Nephron (organoid): ENCODE data around the gene ABR.

Experiments
- H3K27ac Mint-ChIP-seq, 3 experiments: 2 replicates each; pipeline ENCODE4 v1.8.0; 2020; ENCODE audit warnings: mixed read lengths in 3 of 3, mild to moderate bottlenecking in 2 of 3, moderate library complexity in 1 of 3
- H3K27me3 Mint-ChIP-seq: 2 replicates; pipeline ENCODE4 v1.8.0; 2021; ENCODE audit warnings: low read depth, mild to moderate bottlenecking, moderate library complexity, mixed read lengths
- H3K36me3 Mint-ChIP-seq: 2 replicates; pipeline ENCODE4 v1.8.0; 2020; ENCODE audit warnings: low read depth, mixed read lengths
- H3K4me1 Mint-ChIP-seq: 2 replicates; pipeline ENCODE4 v1.8.0; 2020; ENCODE audit warnings: mixed read lengths
- H3K4me3 Mint-ChIP-seq, 3 experiments: 2 replicates each; pipeline ENCODE4 v1.8.0; 2020; ENCODE audit warnings: mild to moderate bottlenecking in 3 of 3, mixed read lengths in 3 of 3, moderate library complexity in 2 of 3
- H3K9me3 Mint-ChIP-seq: 2 replicates; pipeline ENCODE4 v1.8.0; 2020; ENCODE audit warnings: mixed read lengths
- TF ChIP-seq, protein P1 (sequence below), 3 experiments: fragments of 200-600 bp; sonication (generic); IDR thresholded peaks; one replicate each; pipeline ENCODE4 v1.5.0; 2021; ENCODE audit warnings: antibody characterized with exemption in 3 of 3; ENCODE audit not compliant: unreplicated experiment in 3 of 3

ABR gene

DNA sequence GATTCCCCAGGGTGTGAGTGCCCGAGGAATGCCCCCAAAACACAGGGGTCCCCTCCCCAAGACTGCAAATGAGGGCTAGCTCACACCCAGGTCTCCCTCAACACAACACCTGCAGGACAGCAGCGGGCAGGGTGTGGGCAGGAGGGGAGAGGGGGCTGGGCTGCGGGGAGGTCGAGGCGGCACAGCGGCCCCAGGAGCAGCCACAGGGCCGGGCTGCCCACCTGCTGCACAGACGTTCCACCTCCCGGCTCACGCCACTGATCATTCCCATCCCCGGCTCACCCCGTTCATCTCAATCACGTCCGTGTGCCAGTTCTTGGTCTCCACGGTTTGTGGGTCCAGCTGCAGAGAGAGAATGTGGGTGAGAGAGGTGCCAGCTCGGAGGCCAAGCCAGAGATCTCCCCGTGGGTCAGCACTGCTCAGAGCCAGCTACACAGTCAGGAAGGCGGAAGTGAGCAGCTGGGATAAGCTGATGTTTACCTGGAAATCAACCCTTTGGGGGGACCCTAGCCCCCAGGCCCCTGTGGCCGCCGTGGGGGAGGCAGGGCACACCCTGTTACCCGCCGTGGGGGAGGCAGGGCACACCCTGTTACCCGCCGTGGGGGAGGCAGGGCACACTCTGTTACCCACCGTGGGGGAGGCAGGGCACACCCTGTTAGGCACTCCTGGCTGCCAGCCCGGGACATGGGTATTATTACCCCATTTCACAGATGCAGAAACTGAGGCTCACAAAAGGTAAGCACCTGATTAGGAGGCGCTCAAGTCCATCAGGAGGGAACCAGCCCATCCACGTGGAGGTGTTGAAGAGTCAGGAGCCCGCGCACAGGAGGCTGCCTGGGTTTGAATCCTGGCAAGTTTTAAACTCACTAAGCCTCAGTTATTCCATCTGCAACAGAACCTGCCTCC is 166.7 kb downstream of the ABR start:
- TF ChIP-seq, protein P1, sequence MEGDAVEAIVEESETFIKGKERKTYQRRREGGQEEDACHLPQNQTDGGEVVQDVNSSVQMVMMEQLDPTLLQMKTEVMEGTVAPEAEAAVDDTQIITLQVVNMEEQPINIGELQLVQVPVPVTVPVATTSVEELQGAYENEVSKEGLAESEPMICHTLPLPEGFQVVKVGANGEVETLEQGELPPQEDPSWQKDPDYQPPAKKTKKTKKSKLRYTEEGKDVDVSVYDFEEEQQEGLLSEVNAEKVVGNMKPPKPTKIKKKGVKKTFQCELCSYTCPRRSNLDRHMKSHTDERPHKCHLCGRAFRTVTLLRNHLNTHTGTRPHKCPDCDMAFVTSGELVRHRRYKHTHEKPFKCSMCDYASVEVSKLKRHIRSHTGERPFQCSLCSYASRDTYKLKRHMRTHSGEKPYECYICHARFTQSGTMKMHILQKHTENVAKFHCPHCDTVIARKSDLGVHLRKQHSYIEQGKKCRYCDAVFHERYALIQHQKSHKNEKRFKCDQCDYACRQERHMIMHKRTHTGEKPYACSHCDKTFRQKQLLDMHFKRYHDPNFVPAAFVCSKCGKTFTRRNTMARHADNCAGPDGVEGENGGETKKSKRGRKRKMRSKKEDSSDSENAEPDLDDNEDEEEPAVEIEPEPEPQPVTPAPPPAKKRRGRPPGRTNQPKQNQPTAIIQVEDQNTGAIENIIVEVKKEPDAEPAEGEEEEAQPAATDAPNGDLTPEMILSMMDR (IDR thresholded peaks at IDR 0.05; ENCODE audit: unreplicated experiment in 3 of 3), result no peak
- H3K36me3 Mint-ChIP-seq, result peaks cover 1% of the 10 kb centered on the region
- H3K9me3 Mint-ChIP-seq, result no peaks in the 10 kb centered on the region
- no peak overlapping the region for H3K4me3 Mint-ChIP-seq
- H3K27ac Mint-ChIP-seq, result no peak overlapping the region
- H3K4me1 Mint-ChIP-seq, result no peaks in the 10 kb centered on the region
- no peaks in the 10 kb centered on the region for H3K27me3 Mint-ChIP-seq

GRCh38 chr17:1011760-1012735 is 167.7 kb downstream of the ABR start:
- Mint-ChIP-seq H3K27me3 (no peaks in the 10 kb centered on the region), H3K36me3 (peaks cover 4% of the 10 kb centered on the region), H3K27ac (no peak overlapping the region), H3K4me1 (no peaks in the 10 kb centered on the region), H3K4me3 (no peak overlapping the region), H3K9me3 (no peaks in the 10 kb centered on the region)
- TF ChIP-seq, protein P1 (IDR thresholded peaks at IDR 0.05; ENCODE audit: unreplicated experiment in 3 of 3), result no peak

GRCh38 chr17:1011138-1011537 is 168.6 kb downstream of the ABR start:
- no peaks in the 10 kb centered on the region for H3K4me1 Mint-ChIP-seq
- no peaks in the 10 kb centered on the region for H3K9me3 Mint-ChIP-seq
- TF ChIP-seq, protein P1 (IDR thresholded peaks at IDR 0.05; ENCODE audit: unreplicated experiment in 3 of 3), result no peak
- H3K4me3 Mint-ChIP-seq, result no peak overlapping the region
- H3K27me3 Mint-ChIP-seq, result no peaks in the 10 kb centered on the region
- H3K36me3 Mint-ChIP-seq, result peaks cover 4% of the 10 kb centered on the region
- no peak overlapping the region for H3K27ac Mint-ChIP-seq

DNA sequence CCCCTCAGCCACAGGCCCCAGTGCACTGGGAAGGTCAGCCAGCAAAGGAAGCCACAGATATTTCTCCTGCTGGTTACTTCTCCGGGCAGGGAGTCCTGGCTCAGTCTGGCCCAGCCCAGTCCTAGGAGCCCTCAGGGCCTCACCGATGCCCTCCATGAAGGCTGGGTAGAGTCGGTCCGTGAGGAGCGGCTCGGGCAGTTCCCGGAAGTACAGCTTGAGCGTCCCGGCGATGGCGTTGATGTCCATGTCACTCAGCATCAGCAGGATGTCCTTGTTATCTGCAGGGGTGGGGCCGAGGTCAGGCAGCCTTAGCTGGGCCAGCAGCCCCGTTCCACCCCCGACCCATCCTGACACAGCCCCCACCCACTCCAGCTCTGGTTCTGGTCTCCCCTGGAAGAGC is 169.2 kb downstream of the ABR start:
- H3K4me1 Mint-ChIP-seq, result peaks cover 3% of the 10 kb centered on the region
- peaks cover 7% of the 10 kb centered on the region for H3K36me3 Mint-ChIP-seq
- H3K9me3 Mint-ChIP-seq, result no peaks in the 10 kb centered on the region
- H3K4me3 Mint-ChIP-seq, result no peak overlapping the region
- TF ChIP-seq, protein P1 (IDR thresholded peaks at IDR 0.05; ENCODE audit: unreplicated experiment in 3 of 3), result no peak
- H3K27ac Mint-ChIP-seq, result no peak overlapping the region
- H3K27me3 Mint-ChIP-seq, result no peaks in the 10 kb centered on the region

- Mint-ChIP-seq H3K9me3 (no peaks in the 10 kb centered on the region), H3K36me3 (peaks cover 12% of the 10 kb centered on the region), H3K4me1 (peaks cover 8% of the 10 kb centered on the region), H3K27me3 (no peaks in the 10 kb centered on the region), H3K4me3 (no peak overlapping the region), H3K27ac (no peak overlapping the region)
- TF ChIP-seq, protein P1 (IDR thresholded peaks at IDR 0.05; ENCODE audit: unreplicated experiment in 3 of 3), result no peak
Measured at GRCh38 chr17:1010086-1010450, 169.7 kb downstream of the ABR start.
